NCI-H2081 (cell line): ENCODE data around the gene TBC1D26.
"Not testable (repeated sequence)": the region's sequence is repeated elsewhere in the genome, so short reads cannot be mapped to it uniquely, and the experiment has no call there.

Experiments used
- DNase-seq, 2 experiments: peaks; one replicate each; lab custom pipeline; 2025; lab: John Stamatoyannopoulos, UW

Gene TBC1D26

DNA sequence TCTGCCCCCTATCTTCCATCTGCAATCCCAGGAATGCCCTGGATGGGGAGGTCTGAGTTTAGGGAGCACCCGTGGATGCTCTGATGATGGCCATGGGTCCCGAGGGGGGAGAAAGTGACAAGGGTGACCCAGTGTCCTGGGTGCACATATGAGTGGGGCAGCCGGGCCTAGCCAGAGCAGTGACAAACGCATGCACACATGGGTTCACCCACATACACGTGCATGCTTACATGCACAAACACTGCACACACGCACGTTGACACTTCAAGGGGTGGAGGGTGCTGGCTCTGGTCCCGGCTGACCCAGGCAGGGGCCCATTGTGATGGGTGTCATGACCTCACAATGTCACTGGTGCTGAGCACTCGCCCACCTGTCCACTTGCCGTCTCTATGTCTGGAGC is at the start of gene TBC1D26:
TBC1D26 (plus strand) TSS at position 384 of the 400 bp plus-strand sequence. CDS start 3,066 bp downstream, outside the sequence.
- DNase-seq, result not testable (repeated sequence)

DNA sequence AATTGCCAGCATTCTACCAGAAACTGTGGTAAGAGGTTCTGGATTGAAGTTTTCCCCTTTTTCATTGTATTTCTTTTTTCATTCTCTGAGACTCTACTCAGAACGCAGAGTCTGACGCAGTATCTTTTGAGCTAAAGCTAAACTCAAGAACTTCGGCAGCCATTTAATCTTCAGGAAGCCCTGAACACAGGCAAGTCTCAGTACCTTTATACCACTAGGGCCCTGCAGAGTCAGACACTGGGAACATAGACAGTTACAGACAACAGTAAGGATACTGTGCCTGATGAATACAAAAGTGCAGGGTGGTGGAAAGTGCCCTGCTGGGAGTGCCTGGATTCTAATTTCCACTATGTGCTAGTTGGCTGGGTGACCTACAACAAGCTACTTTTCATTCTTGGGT is 48.9 kb upstream of the TBC1D26 start:
- DNase-seq, result not testable (repeated sequence)

DNA sequence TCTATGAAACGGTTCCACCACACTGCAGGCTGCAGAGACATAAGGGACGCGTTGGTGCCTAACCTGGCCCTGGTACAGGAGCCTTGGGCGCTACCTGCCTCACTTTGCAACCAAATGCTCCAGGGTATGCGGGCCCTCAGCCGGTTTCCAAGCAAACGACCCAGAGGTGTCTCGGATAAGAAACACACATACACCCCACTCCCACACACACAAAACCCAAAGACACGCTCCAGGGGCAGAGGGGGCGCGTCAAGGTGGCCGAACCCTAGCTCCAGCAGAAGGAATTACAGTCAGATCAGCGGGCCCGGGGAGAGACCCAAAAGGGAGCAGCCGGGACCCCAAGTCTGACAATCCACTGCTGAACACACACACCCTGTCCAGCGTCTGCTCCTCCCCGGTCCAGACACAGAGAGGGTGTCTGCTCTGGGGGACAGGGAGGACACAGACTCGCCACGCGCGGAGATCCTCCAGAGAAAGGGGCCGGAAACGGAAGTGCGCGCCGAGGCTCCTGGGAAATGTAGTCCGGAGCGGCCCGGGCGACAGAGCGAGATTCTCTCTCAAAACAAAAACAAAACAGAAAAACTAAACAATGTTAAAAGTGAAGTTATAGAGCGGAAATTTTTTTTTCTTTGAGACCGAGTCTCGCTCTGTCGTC is 48.1 kb upstream of the TBC1D26 start, which contains the start of gene TRIM16:
TRIM16 (minus strand) TSS at position 488 of the 655 bp plus-strand sequence. CDS start 32,702 bp downstream, outside the sequence.
- DNase-seq, result peak; percentile 23 to 51

DNA sequence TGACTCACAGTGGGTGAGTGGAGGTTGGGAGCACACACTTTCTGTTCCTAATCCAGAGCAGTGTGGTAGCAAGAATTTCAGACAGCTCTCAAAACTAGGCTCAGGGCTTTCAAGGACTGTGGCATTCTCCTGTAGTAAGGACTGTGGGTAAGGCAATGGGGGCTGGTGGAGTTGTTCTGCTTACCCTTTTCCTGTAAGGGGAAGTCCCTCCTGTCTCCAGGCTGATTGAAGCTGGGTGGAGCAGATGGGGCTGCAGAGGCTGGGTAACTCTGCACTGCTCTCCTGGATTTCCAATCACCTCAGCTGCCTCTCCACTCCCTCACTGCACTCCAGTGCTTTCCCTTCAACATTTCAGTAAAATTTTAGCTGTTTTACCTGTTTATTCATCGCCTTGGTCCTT is 44.6 kb upstream of the TBC1D26 start:
- not testable (repeated sequence) for DNase-seq

DNA sequence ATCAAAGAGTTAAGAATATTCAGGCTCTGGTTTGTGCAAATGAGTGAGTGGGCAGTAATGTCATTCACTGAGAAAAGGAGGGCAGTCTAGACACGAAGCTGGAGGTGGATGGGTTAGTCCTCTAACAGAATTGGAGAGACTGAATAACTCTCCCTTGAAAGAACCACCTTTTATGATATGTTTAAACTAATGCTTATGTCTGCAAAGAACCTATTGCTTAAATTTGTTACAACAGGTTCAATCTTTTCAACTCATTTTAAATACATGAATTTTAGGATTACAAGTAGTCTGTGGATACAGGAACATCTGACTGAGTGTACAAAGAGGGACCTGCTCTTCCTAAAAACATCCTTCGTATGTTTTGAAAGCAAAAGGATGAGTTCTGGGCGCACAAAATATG is 33.1 kb upstream of the TBC1D26 start:
- not testable (repeated sequence) for DNase-seq

DNA sequence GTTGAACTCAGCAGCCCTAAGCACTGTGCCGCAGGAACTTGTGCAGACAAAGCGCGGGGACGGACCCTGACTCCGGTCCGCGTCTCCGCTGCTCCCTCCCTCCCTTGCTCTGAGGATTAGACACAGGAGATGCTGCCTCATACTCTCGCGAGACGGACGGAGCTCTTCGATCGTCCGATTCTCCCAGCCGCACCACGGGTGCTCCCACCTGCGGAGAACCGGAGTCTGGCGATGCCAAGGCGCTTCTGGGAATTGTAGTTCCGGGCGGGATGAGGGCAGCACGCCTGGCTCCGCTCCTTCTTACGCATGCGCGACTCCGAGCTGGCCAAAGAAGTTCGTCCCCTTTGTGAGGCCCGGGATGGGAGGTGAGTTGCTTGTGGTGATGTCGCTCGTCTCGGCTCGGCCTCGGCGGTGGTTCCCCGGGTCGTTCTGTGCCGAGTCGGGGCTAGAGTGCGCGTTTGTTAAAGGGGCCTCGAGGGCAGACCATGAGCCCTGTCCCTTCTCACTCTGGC is 32.6 kb upstream of the TBC1D26 start, which contains the start of gene ZNF286A:
ZNF286A (plus strand) TSS at position 340 of the 512 bp plus-strand sequence. CDS start 578 bp downstream, outside the sequence.
- DNase-seq, result peak; percentile 93 to 97

DNA sequence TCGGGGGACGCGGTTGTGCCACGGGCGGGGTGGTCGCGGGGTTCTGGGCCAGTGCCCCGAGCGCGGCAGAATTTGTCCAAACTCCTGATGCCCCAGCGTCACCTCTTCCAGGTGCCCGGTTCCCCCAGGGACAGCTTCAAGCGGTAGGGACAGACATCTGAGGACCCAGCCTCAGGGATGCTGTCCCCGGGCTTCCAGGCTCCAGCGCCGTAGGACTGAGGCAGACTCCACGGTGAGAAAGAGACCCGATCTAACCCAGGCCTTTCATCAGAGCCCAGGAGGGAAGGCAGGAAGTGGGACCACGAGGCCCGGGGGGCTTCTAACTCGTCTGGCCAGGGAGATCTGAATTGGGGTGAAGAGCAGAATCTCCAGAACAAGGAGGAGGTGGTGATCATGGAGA is 32.1 kb upstream of the TBC1D26 start:
- not testable (repeated sequence) for DNase-seq

DNA sequence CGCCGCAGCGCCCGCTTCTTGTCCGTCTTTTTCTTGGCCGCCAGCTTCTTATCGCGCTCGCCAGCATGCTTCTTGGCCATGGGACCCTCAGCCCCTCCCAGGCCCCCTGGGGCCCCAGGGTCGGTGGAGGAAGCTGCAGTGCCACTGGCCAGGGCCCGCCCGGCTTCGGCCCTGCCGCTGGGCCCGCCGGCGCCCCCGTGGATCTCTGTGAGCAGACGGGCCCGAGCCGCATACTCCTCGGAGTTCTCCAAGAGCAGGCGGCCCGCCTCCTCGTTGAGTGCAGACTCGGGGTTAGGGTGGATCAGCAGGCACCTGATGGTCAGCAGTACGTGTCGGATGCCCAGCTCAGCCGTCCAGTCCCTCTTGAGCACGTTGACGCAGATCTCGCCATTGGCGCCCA is 27.8 kb upstream of the TBC1D26 start:
- DNase-seq, result not testable (repeated sequence)

DNA sequence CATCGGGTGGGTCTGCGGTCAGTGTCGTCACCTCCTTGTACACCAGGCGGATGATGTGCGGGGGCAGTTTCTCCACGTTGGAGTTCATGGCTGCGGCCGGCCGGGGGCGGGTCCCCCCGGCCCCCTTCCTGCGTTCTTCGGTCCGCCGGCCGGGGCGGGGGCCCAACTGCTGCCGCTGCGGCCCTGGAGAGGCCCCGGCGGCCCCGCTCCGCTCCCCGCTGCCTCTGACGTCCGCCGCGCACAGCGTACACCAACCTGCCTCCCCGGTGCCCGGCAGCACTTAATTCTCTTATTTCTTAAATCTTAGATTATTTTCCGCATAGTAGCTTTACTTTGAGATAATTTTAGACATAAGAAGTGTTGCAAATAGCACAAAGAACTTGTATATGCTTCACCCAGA is 27.3 kb upstream of the TBC1D26 start:
- not testable (repeated sequence) for DNase-seq

DNA sequence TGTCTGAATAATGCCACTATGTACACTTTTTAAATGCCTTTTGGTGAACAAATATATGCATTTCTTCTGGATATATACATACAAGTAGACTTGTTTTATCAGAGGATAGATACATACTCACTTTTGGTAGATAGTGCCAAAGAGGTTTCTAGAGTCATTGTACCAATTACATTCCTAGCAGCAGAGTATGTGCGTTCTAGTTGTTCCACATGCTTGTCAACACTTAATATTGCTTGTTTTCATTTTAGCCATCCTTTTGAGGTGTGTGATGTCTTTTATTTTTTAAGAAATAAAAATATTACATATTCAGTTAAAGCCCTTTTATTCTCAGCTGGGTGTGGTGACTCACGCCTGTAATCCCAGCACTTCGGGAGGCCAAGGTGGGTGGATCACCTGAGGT is 23.2 kb upstream of the TBC1D26 start:
- DNase-seq, result not testable (repeated sequence)

DNA sequence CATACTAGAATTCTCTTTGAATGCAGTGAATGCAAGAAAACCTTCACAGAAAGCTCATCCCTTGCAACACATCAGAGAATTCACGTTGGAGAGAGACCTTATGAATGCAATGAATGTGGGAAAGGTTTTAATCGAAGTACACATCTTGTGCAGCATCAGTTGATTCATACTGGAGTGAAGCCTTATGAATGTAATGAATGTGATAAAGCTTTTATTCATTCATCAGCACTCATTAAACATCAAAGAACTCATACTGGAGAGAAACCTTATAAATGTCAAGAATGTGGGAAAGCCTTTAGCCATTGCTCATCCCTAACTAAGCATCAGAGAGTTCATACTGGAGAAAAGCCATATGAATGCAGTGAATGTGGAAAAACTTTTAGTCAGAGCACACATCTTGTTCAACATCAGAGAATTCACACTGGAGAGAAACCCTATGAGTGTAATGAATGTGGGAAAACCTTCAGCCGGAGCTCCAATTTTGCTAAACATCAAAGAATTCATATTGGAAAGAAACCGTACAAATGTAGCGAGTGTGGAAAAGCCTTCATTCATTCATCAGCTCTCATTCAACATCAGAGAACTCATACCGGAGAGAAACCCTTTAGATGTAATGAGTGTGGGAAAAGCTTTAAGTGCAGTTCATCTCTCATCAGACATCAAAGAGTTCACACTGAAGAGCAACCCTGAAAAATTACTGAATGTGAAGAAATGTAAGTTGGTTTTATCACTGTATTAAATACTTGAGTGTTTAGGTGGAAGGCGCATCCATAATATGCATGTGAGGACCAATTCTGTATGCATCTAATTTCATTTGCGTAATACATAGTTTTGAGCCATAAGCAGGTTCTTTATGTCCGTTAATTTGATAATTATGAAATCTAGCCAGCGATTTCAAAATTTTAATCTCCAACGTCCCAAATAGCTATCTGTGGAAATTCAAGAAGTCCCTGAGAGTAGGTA is 15.2 kb upstream of the TBC1D26 start:
- not testable (repeated sequence) for DNase-seq

DNA sequence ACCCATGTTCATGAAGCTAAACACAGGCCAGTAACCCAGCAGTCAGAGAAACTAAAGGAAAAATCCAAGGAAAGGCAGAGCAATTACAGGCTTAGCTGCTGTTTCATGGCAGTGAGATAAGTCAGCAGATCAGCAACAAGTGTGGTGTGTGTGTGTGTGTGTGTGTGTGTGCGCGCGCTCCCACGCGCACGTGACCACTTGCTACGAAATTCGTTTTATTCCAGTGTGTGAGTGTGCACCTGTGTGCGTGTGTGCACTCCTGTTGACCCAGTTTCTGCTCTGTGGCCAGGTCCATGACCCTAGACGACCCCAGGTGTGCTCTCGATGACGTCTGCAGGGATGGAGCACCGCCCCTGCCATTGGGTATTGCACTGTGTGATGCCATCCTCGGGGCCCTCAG is 1.5 kb upstream of the TBC1D26 start:
- DNase-seq, result not testable (repeated sequence)

DNA sequence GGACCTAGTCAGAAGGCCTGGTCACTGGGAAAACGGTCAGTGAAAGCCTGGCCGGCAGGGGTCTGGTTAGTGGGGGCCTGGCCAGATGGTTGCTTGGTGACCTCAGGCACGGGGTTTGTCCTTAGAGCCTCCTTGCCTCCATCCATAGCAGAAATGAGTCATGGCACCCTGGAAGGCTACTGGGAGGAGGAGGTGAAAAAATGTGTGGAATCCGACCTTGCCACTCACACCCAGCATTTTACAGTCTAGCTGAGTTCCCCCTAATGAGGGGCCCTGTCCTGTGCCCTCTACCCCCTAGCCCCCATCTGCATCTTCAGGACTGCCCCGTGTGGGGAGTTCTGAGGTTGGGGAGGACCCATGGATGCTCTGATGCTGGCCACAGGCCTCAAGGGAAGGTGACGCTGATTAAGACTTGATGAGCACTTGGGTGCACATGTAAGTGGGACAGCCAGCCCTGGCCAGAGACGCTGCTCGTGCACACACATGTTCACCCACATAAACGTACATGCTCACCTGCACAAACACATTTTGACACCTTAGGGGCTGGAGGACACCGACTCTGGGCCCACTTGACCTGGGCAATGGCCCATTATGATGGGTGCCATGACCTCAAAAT is 1.2 kb downstream of the TBC1D26 start:
- DNase-seq, result not testable (repeated sequence)

DNA sequence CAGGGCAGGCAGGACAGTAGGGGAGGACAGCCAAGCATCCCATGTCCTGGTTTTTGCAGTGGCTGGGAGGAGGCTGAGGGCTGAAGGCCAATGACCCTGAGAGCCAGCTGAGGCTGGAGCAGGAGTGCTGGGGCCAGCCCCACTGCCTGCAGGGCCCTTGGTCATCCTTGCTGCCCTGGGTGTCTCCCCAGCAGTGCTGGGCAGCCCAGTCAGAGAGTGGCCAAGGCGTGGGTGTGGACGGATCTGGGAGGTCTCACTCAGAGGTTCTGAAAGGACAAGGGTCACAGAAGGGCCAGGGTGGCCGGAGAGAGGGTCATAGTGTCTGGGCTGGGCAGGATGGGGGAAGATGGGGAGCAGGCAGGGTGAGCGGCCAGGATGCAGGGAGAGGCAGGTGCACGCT is 4.5 kb downstream of the TBC1D26 start:
- DNase-seq, result not testable (repeated sequence)

DNA sequence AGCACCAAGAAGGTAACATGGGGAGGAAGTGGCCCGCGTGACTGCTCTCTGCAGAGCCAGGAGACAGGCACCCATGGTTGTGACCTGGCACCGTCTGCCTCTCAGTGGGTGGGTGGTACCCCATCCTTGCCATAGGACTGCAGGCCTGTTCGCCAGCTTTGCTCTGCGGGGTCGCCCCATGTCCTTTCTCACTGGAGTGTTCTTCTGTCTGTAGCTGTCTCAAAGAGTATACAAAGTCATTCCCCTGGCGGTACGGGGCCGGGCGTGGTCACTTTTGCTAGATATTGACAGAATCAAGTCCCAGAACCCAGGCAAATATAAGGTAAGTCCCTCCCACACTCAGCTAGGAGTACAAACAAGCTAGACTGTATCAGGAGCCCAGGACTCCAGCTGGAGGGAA is 6.0 kb downstream of the TBC1D26 start:
- DNase-seq, result no peak

DNA sequence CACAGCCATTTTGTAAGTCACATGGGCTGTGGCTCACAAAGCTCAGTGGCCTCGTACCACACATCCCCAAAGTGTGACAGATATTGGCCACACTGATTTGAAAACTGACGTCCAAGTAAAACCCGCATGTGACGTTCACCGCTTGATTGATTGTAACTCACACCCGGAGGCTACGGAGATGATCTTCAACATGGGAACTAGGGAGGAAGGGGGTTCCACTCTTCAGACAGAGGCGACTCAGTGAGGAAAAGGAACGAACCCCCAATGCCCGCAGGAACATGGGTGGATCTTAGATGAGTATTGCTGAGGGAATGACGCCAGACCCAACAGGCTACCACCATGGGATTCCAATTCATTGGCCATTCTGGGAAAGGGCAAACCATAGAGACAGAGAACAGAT is 7.2 kb downstream of the TBC1D26 start:
- not testable (repeated sequence) for DNase-seq

DNA sequence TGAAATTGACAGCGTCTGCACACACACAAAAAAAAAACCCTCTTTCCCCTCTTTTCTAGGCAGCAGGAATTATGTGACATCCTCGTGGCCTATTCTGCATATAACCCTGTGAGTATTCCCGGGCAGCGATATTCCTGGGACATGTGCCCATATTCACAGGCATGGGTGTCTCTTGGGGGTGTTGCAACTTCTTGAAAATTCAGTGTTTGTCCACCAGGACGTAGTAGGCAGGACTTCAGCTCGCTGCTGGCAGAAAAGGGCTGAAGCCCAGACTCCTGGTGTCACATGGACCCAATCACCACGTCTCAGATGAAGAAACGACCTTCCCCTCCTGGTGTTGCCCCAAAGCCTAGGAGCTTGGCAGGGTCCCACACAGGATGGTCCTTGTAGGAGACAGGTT is 8.0 kb downstream of the TBC1D26 start:
- not testable (repeated sequence) for DNase-seq

DNA sequence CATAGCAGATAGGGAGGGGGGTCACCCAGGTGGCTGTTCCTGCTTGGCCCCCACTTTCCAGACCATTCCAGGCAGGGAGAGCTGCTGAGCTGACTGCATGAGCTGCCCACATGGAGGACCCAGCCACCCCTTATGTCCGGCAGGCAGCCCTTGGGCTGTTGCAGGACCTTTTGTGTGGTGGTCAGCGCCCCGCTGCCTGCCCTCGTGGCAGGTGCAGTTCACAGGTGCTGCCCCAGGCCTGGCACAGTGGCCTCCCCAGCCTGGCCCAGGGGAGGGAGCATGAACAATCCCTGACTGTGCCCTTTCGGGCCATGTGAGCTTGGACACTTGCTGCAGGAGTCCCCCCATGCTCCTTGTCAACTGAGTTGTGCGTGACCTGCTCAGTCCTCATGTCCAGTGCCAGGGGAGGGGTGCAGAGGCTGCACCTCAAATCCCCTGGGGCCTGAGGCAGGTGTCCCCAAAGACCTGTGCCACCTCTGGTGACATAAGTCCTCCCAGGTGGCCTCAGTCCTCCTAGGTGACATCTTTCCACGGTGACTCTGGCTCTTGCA is 8.6 kb downstream of the TBC1D26 start:
- DNase-seq, result no peak

DNA sequence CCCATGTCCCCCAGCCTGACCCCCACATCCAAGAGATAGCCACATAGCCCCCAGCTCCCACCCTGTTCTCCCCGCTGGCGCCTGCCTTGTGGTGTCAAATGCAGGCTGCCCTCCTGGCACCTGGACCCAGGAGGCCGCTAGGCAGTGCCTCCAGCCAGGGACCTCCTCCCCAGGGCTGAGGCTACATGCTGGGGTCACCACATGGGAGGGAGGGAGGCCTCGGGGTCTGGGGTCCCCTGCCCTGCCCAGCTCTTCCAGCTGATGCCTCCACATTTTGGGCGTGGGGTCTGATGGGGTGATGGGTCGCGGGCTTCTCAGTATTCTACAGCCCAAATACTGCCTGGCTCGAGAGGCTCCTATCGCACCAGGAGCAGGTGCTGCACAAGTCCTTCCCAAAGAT is 9.5 kb downstream of the TBC1D26 start:
- DNase-seq, result no peak

DNA sequence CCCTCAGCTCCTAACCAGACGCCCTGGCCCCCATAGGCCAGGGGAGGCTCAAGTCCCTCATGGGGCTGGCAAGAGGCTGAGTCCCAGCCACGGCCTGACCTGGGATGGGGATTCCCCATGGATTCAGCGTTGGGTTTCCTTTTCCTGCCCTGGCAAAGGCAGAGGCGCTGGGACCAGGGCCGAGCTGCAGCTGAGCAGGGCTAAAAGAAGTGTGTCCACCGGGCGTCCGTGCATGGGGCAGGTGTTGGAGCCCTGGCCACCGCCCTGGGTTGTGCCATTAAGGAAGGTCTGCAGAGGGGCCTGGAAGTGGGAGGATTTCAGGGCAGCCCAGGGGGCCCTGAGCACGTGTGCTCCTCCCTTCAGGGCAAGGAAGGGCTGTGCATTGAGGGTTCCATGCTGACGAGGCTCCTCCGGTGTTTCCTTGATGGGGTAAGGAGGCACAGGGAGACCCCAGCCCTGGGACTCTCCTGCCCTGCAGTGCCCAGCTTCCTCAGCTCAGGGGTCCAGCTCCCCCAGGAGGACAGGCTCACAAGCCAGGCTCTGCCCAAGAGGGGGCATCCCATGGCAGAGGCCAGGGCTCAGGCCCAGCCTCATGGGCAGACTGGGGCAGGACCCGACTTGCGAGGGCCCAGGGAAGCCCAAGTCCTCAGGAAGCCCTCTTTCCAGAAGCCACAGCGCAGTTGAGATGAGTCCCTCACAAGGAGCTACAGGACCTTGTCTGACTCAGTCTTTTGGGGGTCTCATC is 10.1 kb downstream of the TBC1D26 start:
- no peak for DNase-seq

DNA sequence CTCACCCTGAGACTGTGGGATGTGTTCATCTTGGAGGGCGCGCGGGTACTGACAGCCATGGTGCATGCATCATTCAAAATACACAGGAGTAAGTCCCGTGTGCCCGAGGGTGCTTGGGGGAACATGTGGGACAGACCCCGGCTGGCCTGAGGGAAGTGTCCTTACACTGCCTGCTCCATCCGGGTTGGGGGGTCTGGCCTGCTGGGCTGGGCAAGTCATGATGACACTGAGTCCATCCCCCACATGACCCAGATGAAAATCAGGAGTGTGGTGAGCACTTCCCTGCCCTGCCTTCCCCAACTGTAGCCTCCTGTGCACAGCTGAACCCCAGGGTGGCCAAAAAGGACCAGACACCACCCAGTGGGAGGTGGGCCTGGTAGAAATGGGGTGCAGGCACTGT is 10.8 kb downstream of the TBC1D26 start:
- no peak for DNase-seq
